AG09319 (cell line): ENCODE data around the gene MYO1H.

ENCODE experiments used
- DNase-seq: peaks from one replicate; pipeline ENCODE4 v3.0.0-alpha.2; 2010; ENCODE audit warnings: low read depth; ENCODE audit errors: extremely low read depth
- TF ChIP-seq, protein P1 (sequence below): IDR thresholded peaks from 2 replicates; pipeline ENCODE4 v1.5.1; 2011; ENCODE audit warnings: low read depth, mild to moderate bottlenecking, inconsistent platforms, low read length, moderate library complexity

Gene MYO1H

DNA sequence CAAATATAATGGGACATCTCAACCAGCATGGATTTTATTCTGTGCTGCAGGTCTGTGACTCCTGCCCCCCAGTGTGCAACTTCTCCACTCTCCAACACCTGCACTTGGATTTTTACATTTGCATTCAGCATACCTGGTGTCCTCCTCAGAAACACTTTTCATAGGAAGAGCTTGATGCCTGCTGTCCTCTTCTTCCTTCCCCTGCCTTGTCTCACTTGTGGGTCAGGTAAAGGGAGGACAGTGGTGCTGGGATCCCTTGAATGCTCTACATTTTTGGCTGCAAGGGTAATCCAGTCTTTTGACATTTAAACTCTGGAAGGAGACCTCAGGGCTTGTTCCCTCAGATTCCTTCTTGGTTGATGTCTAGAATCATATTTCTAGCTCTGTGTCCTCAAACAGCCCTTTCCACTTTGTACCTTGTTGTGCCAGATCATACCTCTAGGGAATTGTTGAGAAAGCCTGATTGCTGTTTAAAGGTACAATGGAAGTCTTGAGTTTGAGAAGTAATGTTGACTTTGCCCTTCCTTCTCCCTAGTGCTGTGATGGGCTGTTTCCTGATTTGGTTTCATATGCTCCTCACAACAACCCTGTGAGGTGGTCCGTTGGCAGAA is 142.4 kb downstream of the MYO1H start:
- TF ChIP-seq, protein P1, sequence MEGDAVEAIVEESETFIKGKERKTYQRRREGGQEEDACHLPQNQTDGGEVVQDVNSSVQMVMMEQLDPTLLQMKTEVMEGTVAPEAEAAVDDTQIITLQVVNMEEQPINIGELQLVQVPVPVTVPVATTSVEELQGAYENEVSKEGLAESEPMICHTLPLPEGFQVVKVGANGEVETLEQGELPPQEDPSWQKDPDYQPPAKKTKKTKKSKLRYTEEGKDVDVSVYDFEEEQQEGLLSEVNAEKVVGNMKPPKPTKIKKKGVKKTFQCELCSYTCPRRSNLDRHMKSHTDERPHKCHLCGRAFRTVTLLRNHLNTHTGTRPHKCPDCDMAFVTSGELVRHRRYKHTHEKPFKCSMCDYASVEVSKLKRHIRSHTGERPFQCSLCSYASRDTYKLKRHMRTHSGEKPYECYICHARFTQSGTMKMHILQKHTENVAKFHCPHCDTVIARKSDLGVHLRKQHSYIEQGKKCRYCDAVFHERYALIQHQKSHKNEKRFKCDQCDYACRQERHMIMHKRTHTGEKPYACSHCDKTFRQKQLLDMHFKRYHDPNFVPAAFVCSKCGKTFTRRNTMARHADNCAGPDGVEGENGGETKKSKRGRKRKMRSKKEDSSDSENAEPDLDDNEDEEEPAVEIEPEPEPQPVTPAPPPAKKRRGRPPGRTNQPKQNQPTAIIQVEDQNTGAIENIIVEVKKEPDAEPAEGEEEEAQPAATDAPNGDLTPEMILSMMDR: no peak
- no peak for DNase-seq

DNA sequence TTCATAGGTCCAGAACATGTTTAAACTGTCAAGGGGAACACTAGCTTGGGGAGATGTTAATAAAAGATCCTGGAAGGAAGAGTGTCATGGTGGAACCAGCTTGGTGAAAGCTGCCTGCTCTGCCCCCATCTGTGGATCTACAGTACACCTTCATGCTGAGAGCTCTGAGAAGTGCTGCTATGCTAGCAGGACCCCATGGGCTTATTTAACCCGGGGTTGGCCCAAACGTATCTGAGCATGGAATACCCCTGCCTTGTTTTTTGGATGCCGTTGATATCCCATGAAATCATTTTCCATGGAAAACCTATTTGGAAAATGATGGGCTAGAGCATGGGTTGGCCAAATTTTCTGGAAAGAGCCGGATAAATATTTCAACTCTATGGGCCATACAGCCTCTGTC is 144.0 kb downstream of the MYO1H start:
- no peak for DNase-seq
- TF ChIP-seq, protein P1: no peak

DNA sequence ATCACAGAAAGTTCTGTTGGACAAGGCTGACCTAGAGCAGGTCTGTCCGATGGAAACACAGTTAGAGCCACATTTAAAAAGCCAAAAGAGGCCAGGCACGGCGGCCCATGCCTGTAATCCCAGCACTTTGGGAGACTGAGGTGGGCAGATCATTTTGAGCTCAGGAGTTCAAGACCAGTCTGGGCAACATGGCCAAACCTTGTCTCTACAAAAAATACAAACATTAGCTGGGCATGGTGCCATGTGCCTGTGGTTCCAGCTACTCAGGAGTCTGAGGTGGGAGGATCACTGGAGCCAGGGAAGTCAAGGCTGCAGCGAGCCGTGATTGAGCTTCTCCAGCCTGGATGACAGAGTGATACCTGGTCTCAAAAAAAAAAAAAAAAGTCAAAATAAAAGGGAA is 144.7 kb downstream of the MYO1H start:
- DNase-seq: no peak
- TF ChIP-seq, protein P1: no peak

DNA sequence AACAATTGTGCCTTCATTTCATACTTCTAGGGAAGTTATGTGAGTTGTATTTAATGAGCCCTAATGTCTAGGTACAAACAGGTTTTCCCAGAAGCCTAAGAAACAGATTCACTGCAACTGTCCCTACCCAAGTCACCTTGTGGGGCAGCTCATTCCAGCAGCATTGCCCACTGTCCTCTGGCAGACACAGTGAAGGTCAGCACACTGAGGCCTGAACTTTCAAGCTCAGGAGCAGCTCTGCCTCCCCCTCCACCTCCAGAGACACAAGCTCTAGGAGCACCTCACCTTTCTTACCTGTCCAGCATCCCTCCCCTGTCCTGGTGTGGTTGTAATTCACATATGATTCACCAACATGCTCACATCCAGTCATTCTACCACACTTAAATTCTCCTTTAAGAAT is 145.4 kb downstream of the MYO1H start:
- DNase-seq: no peak
- TF ChIP-seq, protein P1: no peak

DNA sequence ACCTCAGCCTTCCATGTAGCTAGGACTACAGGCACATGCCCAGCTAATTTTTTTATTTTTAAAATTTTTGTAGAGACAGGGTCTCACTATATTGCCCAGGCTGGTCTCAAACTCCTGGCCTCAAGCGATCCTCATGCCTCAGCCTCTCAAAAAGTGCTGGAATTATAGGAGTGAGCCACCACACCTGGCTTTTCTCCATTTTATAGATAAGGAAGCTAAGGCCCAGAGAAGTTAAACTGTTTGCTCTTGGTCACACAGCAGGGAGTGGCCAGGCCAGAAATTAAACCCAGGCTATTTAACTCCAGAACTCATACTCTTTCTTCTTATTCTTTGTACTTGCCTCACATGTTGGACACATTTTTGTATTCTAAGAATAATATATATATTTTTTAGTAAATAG is 146.2 kb downstream of the MYO1H start:
- no peak for DNase-seq
- TF ChIP-seq, protein P1: no peak

DNA sequence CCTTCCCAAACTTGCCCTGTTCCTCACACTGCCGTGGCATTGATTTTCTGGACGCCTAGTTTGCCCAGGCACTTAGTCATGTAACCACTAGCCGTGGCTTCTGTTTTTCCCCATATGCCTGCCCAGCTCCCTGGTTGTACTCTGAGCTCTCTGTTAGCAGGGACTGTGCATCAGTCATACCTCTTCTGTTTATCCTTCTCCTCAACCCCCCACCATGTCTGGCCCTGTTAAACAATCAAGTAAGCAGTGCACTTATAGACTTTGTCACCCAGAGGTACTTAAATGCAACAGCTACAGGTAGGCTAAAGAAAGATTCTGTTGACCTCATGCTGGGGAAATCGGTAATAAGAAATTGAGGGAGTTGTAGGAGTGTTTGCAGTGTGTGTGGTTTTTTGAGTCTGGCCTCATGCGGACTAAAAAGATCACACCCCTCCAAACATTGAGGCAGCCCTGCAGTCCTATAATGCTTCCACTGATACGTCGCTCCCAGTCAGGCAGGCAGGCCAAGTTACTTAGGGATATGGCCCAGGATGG is 146.7 kb downstream of the MYO1H start:
- DNase-seq: no peak
- TF ChIP-seq, protein P1: no peak

DNA sequence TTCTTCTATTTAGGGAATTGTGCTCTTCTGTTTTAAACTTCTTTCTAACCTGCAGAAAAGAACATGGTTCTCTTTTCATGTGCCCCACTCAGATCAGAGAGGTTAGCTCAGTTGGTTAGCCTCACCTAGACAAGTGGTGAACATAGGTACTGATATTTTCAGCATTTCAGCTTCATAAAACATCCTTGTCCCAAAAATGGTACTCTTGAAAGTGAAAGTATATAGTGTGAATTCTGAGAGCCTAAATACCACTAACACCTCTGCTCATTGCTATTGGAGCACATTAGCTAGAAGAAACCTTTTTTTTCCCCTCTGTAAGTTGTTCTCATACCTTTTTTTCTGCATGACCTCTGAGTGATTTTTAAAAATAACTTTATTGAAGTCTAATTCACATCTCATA is 147.3 kb downstream of the MYO1H start:
- no peak for DNase-seq
- TF ChIP-seq, protein P1: no peak
